WTC11 (cell line): ENCODE measurements around the gene NATD1. TPM values are rescaled to one million over a fixed set of nuclear protein-coding genes. Genes with fewer than 3 reads are reported as not detected.

Source experiments
- ATAC-seq: fragments of 200-7000 bp; cut with Tn5 transposase; 2 replicates; pipeline ENCODE4 v1.10.0; 2021; ENCODE audit warnings: mild to moderate bottlenecking, moderate library complexity
- CTCF ChIA-PET: fragments of 300-600 bp; sonication (Branson Sonifier 250); formaldehyde crosslinking; loops from one replicate; lab custom pipeline; 2021; ENCODE audit warnings: antibody characterized with exemption; lab: Charles Lee
- POLR2A ChIA-PET: fragments of 350-600 bp; sonication (Branson Sonifier 250); formaldehyde crosslinking; loops from one replicate; lab custom pipeline; 2021; ENCODE audit warnings: antibody characterized with exemption; lab: Charles Lee
- DNase-seq: peaks from one replicate; pipeline ENCODE4 v3.0.0; 2021; ENCODE audit warnings: low spot score
- H3K27ac Mint-ChIP-seq: 2 replicates; pipeline ENCODE4 v1.8.0; 2021; ENCODE audit warnings: mixed read lengths
- H3K27me3 Mint-ChIP-seq: 2 replicates; pipeline ENCODE4 v1.8.0; 2021; ENCODE audit warnings: low read depth, mild to moderate bottlenecking, moderate library complexity, mixed read lengths
- H3K36me3 Mint-ChIP-seq: 2 replicates; pipeline ENCODE4 v1.8.0; 2021; ENCODE audit warnings: mixed read lengths
- H3K4me1 Mint-ChIP-seq: 2 replicates; pipeline ENCODE4 v1.8.0; 2022; ENCODE audit warnings: mixed read lengths
- H3K4me3 Mint-ChIP-seq: 2 replicates; pipeline ENCODE4 v1.8.0; 2021; ENCODE audit warnings: mild to moderate bottlenecking, moderate library complexity, mixed read lengths
- H3K9me3 Mint-ChIP-seq: 2 replicates; pipeline ENCODE4 v1.8.0; 2021; ENCODE audit warnings: mixed read lengths
- CREM ChIP-seq: sonication (generic); formaldehyde crosslinking; IDR thresholded peaks from 2 replicates; pipeline ENCODE4 v1.8.1; 2022; ENCODE audit warnings: mild to moderate bottlenecking, missing genetic modification reagents, moderate library complexity
- EMX1 ChIP-seq: fragments of 250-450 bp; sonication (Bioruptor Pico); IDR thresholded peaks from 2 replicates; pipeline ENCODE4 v1.8.0; 2021; ENCODE audit warnings: mild to moderate bottlenecking
- GABPB1 ChIP-seq: sonication (generic); formaldehyde crosslinking; IDR thresholded peaks from 2 replicates; pipeline ENCODE4 v1.8.1; 2023; ENCODE audit warnings: mild to moderate bottlenecking, missing genetic modification reagents
- IRF2 ChIP-seq: sonication (generic); formaldehyde crosslinking; IDR thresholded peaks from 2 replicates; pipeline ENCODE4 v1.8.0; 2022; ENCODE audit warnings: low read depth, missing genetic modification reagents, borderline replicate concordance
- KAT7 ChIP-seq: sonication (generic); formaldehyde crosslinking; IDR thresholded peaks from 2 replicates; pipeline ENCODE4 v1.8.1; 2023; ENCODE audit warnings: missing genetic modification reagents, mild to moderate bottlenecking, borderline replicate concordance
- NFE2L1 ChIP-seq: sonication (generic); formaldehyde crosslinking; IDR thresholded peaks from 2 replicates; pipeline ENCODE4 v1.8.1; 2023; ENCODE audit warnings: missing genetic modification reagents
- NFYB ChIP-seq: sonication (generic); formaldehyde crosslinking; conservative IDR thresholded peaks from 2 replicates; pipeline ENCODE4 v1.8.0; 2022; ENCODE audit warnings: low read depth, missing genetic modification reagents
- RELA ChIP-seq: sonication (generic); formaldehyde crosslinking; IDR thresholded peaks from 2 replicates; pipeline ENCODE4 v1.8.1; 2022; ENCODE audit warnings: missing genetic modification reagents, mild to moderate bottlenecking, borderline replicate concordance
- SMAD3 ChIP-seq: sonication (generic); formaldehyde crosslinking; IDR thresholded peaks from 2 replicates; pipeline ENCODE4 v1.8.0; 2022; ENCODE audit warnings: missing genetic modification reagents, mild to moderate bottlenecking, borderline replicate concordance
- TEAD1 ChIP-seq: sonication (generic); formaldehyde crosslinking; IDR thresholded peaks from 2 replicates; pipeline ENCODE4 v1.8.0; 2022; ENCODE audit warnings: mild to moderate bottlenecking, missing genetic modification reagents
- TP53 ChIP-seq: sonication (generic); formaldehyde crosslinking; IDR thresholded peaks from 2 replicates; pipeline ENCODE4 v1.8.1; 2023; ENCODE audit warnings: mild to moderate bottlenecking, missing genetic modification reagents
- ZBTB21 ChIP-seq: sonication (generic); formaldehyde crosslinking; IDR thresholded peaks from 2 replicates; pipeline ENCODE4 v1.8.1; 2023; ENCODE audit warnings: mild to moderate bottlenecking, missing genetic modification reagents, borderline replicate concordance
- ZNF219 ChIP-seq: sonication (generic); formaldehyde crosslinking; IDR thresholded peaks from 2 replicates; pipeline ENCODE4 v1.8.0; 2023; ENCODE audit warnings: missing genetic modification reagents, mild to moderate bottlenecking, borderline replicate concordance
- ZNF232 ChIP-seq: sonication (generic); formaldehyde crosslinking; IDR thresholded peaks from 2 replicates; pipeline ENCODE4 v1.8.0; 2022; ENCODE audit warnings: mild to moderate bottlenecking, missing genetic modification reagents
- total RNA-seq: library from RNA; stranded (reverse); gene quantifications from 3 replicates; pipeline ENCODE4 v1.2.3, GENCODE V29; 2021
- TF ChIP-seq, protein P1 (sequence below): sonication (generic); formaldehyde crosslinking; IDR thresholded peaks from 2 replicates; pipeline ENCODE4 v1.8.0; 2022; ENCODE audit warnings: mild to moderate bottlenecking, missing genetic modification reagents
- TF ChIP-seq, protein P2 (sequence below): sonication (generic); formaldehyde crosslinking; IDR thresholded peaks from 2 replicates; pipeline ENCODE4 v1.8.1; 2023; ENCODE audit warnings: mild to moderate bottlenecking, missing genetic modification reagents
- TF ChIP-seq, protein P3 (sequence below): sonication (generic); formaldehyde crosslinking; conservative IDR thresholded peaks from 2 replicates; pipeline ENCODE4 v1.8.1; 2022; ENCODE audit warnings: mild to moderate bottlenecking, missing genetic modification reagents
- TF ChIP-seq, protein P4 (sequence below): sonication (generic); formaldehyde crosslinking; IDR thresholded peaks from 2 replicates; pipeline ENCODE4 v1.8.1; 2023; ENCODE audit warnings: mild to moderate bottlenecking, missing genetic modification reagents, moderate library complexity
- TF ChIP-seq, protein P5 (sequence below): sonication (generic); formaldehyde crosslinking; IDR thresholded peaks from 2 replicates; pipeline ENCODE4 v1.8.1; 2022; ENCODE audit warnings: mild to moderate bottlenecking, moderate library complexity, missing genetic modification reagents
- TF ChIP-seq, protein P6 (sequence below): sonication (generic); formaldehyde crosslinking; IDR thresholded peaks from 2 replicates; pipeline ENCODE4 v1.8.1; 2022; ENCODE audit warnings: missing genetic modification reagents, borderline replicate concordance
- TF ChIP-seq, protein P7 (sequence below): sonication (generic); formaldehyde crosslinking; IDR thresholded peaks from 2 replicates; pipeline ENCODE4 v1.8.0; 2023; ENCODE audit warnings: missing genetic modification reagents, mild to moderate bottlenecking, borderline replicate concordance
- TF ChIP-seq, protein P8 (sequence below): fragments of 250-450 bp; sonication (Bioruptor Pico); IDR thresholded peaks from 2 replicates; pipeline ENCODE4 v1.9.0; 2021; ENCODE audit warnings: mild to moderate bottlenecking, borderline replicate concordance

Gene NATD1
- total RNA-seq, 1 experiment from 2014 or later = 10.1 TPM

DNA sequence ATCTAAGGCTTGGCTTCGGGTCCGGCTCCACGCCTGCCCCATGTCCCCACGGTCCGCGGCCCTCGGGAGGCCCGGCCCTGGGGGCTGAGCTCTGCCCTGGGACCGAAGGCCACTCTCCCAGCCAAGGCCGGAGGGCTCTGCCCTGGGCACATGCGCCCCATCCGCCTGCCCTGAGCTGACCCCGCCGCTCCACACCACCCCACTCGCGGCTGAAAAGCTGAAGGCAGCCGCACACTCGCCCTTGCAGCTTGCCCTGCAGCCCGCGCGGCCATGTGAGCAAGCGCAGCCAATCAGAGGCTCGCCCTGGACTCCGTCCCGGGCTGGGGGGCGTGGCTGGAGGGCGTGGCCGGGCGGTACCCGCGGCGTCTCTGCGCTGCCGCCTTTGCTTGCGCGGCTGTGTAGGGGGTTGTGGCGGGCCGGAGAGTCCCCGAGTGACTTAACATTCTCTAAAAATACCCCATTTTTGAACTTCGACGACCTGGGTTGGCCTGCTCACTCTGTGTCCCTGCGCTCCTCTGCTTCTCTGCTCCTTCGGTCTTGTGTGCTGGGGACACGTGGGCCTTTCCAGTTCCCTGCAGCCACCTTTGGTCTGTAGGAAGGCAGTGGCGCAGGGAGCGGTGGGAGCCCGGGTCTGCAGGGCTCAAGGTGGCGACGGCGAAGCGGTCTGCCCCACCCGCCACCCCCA, 22.5 kb upstream of the NATD1 start:
- Mint-ChIP-seq H3K9me3 (no peaks in the 10 kb centered on the region), H3K4me3 (peak overlapping the region; percentile 76), H3K36me3 (no peaks in the 10 kb centered on the region), H3K27me3 (peaks cover 48% of the 10 kb centered on the region), H3K27ac (no peak overlapping the region), H3K4me1 (peaks cover 9% of the 10 kb centered on the region)
- peak; percentile 93 for DNase-seq
- peak; percentile 81 for ATAC-seq
- ChIA-PET CTCF (interaction anchor here (0.6 to 2.7 kb wide), 16 partner anchors 8 to 283 kb away, joined by 3 to 15 read pairs (median 5); no protein-coding TSS in a partner anchor), POLR2A (interaction anchor here (0.8 to 1.1 kb wide), 2 partner anchors 149 to 232 kb away, joined by 3 to 5 read pairs; partner anchors contain the start of genes DHRS7B and USP22)
- TF ChIP-seq GABPB1 (CRISPR knock-in tag) = 0 out of 2 replicates have a peak, but pooled peaks have one; percentile 47
- peak; percentile 75; the same call in 1 of the 2 replicates for TF ChIP-seq RELA (CRISPR knock-in tag)
- TF ChIP-seq, protein P1, sequence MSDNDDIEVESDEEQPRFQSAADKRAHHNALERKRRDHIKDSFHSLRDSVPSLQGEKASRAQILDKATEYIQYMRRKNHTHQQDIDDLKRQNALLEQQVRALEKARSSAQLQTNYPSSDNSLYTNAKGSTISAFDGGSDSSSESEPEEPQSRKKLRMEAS (CRISPR knock-in tag) = peak; percentile 92
- no peak for TF ChIP-seq EMX1 (CRISPR knock-in tag)
- TF ChIP-seq NFYB = peak; percentile 90
- 0 out of 2 replicates have a peak, but pooled peaks have one; percentile 14 for TF ChIP-seq IRF2 (CRISPR knock-in tag)
- peak; percentile 49; the same call in 1 of the 2 replicates for TF ChIP-seq TP53 (CRISPR knock-in tag)
- TF ChIP-seq SMAD3 (CRISPR knock-in tag) = peak; percentile 18; the same call in 1 of the 2 replicates
- peak; percentile 94; the same call in 1 of the 2 replicates for TF ChIP-seq ZNF232
- TF ChIP-seq, protein P2, sequence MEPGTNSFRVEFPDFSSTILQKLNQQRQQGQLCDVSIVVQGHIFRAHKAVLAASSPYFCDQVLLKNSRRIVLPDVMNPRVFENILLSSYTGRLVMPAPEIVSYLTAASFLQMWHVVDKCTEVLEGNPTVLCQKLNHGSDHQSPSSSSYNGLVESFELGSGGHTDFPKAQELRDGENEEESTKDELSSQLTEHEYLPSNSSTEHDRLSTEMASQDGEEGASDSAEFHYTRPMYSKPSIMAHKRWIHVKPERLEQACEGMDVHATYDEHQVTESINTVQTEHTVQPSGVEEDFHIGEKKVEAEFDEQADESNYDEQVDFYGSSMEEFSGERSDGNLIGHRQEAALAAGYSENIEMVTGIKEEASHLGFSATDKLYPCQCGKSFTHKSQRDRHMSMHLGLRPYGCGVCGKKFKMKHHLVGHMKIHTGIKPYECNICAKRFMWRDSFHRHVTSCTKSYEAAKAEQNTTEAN (CRISPR knock-in tag) = 0 out of 2 replicates have a peak, but pooled peaks have one; percentile 30
- peak; percentile 29; the same call in 1 of the 2 replicates for TF ChIP-seq ZBTB21
- TF ChIP-seq, protein P3, sequence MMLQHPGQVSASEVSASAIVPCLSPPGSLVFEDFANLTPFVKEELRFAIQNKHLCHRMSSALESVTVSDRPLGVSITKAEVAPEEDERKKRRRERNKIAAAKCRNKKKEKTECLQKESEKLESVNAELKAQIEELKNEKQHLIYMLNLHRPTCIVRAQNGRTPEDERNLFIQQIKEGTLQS (CRISPR knock-in tag) = no peak; the same call in 1 of the 2 replicates
- TF ChIP-seq KAT7 (CRISPR knock-in tag) = peak; percentile 27; the same call in 1 of the 2 replicates
- TF ChIP-seq CREM (CRISPR knock-in tag) = peak; percentile 70; the same call in 1 of the 2 replicates
- TF ChIP-seq ZNF219 (CRISPR knock-in tag) = no peak
- TF ChIP-seq, protein P4, sequence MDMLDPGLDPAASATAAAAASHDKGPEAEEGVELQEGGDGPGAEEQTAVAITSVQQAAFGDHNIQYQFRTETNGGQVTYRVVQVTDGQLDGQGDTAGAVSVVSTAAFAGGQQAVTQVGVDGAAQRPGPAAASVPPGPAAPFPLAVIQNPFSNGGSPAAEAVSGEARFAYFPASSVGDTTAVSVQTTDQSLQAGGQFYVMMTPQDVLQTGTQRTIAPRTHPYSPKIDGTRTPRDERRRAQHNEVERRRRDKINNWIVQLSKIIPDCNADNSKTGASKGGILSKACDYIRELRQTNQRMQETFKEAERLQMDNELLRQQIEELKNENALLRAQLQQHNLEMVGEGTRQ = peak; percentile 97
- TF ChIP-seq NFE2L1 (CRISPR knock-in tag) = 0 out of 2 replicates have a peak, but pooled peaks have one; percentile 33
- TF ChIP-seq, protein P5, sequence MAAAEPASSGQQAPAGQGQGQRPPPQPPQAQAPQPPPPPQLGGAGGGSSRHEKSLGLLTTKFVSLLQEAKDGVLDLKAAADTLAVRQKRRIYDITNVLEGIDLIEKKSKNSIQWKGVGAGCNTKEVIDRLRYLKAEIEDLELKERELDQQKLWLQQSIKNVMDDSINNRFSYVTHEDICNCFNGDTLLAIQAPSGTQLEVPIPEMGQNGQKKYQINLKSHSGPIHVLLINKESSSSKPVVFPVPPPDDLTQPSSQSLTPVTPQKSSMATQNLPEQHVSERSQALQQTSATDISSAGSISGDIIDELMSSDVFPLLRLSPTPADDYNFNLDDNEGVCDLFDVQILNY = peak; percentile 87
- TF ChIP-seq, protein P6, sequence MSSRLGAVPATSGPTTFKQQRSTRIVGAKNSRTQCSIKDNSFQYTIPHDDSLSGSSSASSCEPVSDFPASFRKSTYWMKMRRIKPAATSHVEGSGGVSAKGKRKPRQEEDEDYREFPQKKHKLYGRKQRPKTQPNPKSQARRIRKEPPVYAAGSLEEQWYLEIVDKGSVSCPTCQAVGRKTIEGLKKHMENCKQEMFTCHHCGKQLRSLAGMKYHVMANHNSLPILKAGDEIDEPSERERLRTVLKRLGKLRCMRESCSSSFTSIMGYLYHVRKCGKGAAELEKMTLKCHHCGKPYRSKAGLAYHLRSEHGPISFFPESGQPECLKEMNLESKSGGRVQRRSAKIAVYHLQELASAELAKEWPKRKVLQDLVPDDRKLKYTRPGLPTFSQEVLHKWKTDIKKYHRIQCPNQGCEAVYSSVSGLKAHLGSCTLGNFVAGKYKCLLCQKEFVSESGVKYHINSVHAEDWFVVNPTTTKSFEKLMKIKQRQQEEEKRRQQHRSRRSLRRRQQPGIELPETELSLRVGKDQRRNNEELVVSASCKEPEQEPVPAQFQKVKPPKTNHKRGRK = no peak
- TF ChIP-seq, protein P7, sequence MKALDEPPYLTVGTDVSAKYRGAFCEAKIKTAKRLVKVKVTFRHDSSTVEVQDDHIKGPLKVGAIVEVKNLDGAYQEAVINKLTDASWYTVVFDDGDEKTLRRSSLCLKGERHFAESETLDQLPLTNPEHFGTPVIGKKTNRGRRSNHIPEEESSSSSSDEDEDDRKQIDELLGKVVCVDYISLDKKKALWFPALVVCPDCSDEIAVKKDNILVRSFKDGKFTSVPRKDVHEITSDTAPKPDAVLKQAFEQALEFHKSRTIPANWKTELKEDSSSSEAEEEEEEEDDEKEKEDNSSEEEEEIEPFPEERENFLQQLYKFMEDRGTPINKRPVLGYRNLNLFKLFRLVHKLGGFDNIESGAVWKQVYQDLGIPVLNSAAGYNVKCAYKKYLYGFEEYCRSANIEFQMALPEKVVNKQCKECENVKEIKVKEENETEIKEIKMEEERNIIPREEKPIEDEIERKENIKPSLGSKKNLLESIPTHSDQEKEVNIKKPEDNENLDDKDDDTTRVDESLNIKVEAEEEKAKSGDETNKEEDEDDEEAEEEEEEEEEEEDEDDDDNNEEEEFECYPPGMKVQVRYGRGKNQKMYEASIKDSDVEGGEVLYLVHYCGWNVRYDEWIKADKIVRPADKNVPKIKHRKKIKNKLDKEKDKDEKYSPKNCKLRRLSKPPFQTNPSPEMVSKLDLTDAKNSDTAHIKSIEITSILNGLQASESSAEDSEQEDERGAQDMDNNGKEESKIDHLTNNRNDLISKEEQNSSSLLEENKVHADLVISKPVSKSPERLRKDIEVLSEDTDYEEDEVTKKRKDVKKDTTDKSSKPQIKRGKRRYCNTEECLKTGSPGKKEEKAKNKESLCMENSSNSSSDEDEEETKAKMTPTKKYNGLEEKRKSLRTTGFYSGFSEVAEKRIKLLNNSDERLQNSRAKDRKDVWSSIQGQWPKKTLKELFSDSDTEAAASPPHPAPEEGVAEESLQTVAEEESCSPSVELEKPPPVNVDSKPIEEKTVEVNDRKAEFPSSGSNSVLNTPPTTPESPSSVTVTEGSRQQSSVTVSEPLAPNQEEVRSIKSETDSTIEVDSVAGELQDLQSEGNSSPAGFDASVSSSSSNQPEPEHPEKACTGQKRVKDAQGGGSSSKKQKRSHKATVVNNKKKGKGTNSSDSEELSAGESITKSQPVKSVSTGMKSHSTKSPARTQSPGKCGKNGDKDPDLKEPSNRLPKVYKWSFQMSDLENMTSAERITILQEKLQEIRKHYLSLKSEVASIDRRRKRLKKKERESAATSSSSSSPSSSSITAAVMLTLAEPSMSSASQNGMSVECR (CRISPR knock-in tag) = peak; percentile 71; the same call in 1 of the 2 replicates
- TF ChIP-seq, protein P8, sequence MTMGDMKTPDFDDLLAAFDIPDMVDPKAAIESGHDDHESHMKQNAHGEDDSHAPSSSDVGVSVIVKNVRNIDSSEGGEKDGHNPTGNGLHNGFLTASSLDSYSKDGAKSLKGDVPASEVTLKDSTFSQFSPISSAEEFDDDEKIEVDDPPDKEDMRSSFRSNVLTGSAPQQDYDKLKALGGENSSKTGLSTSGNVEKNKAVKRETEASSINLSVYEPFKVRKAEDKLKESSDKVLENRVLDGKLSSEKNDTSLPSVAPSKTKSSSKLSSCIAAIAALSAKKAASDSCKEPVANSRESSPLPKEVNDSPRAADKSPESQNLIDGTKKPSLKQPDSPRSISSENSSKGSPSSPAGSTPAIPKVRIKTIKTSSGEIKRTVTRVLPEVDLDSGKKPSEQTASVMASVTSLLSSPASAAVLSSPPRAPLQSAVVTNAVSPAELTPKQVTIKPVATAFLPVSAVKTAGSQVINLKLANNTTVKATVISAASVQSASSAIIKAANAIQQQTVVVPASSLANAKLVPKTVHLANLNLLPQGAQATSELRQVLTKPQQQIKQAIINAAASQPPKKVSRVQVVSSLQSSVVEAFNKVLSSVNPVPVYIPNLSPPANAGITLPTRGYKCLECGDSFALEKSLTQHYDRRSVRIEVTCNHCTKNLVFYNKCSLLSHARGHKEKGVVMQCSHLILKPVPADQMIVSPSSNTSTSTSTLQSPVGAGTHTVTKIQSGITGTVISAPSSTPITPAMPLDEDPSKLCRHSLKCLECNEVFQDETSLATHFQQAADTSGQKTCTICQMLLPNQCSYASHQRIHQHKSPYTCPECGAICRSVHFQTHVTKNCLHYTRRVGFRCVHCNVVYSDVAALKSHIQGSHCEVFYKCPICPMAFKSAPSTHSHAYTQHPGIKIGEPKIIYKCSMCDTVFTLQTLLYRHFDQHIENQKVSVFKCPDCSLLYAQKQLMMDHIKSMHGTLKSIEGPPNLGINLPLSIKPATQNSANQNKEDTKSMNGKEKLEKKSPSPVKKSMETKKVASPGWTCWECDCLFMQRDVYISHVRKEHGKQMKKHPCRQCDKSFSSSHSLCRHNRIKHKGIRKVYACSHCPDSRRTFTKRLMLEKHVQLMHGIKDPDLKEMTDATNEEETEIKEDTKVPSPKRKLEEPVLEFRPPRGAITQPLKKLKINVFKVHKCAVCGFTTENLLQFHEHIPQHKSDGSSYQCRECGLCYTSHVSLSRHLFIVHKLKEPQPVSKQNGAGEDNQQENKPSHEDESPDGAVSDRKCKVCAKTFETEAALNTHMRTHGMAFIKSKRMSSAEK (CRISPR knock-in tag) = no peak
- no peak; the same call in 1 of the 2 replicates for TF ChIP-seq TEAD1
